Dermis blood vessel endothelial cell (primary cell): ENCODE data around the gene PKHD1. TPM values are rescaled to one million over a fixed set of nuclear protein-coding genes. Genes with fewer than 3 reads are reported as not detected.

Experiments used
- DNase-seq: peaks from one replicate; pipeline ENCODE4 v3.0.0; 2010
- total RNA-seq: library from RNA; depleted of rRNA; stranded (reverse); fragments of >200 nt; gene quantifications from 2 replicates; pipeline ENCODE4 v1.2.3, GENCODE V29; 2014

Gene PKHD1
- total RNA-seq, 1 donor from 2014 or later = 0.17 TPM

DNA sequence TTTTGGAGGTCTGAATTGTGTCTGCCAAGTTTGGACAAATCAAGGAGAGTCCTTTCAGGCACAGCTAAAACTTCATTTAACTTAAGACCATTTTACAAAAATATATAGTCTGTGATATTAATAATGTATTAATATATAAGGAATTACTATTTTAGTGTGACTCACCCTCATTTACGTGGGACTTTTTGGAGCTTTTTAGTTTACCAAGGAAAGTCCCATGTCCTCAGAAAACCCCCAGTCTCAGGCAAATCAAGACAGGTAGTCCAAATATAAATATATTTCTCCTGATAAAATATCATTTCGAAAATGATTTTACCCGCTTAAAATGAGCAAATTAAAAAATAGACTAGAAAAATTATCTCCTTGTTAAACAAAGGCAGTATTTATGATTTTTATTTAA, 479.0 kb downstream of the PKHD1 start:
- no peak for DNase-seq

DNA sequence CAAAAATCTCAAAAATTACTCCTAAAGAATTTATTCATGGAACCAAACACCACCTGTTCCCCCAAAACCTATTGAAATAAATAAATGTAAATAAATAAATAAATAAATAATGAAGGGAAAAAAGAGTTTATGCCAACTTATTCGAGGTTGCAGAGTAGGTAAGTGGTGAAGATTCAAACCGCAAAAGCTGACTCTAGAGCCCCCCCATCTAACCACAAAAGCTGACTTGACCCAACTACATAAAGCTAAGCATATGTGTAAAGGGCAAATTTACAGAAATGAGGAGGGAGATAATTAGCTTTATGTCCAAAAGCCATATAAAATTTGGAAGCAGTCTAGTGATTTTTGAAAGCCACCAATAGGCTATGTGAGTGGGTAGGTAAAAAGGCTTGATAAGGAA, 486.9 kb downstream of the PKHD1 start:
- DNase-seq = no peak

DNA sequence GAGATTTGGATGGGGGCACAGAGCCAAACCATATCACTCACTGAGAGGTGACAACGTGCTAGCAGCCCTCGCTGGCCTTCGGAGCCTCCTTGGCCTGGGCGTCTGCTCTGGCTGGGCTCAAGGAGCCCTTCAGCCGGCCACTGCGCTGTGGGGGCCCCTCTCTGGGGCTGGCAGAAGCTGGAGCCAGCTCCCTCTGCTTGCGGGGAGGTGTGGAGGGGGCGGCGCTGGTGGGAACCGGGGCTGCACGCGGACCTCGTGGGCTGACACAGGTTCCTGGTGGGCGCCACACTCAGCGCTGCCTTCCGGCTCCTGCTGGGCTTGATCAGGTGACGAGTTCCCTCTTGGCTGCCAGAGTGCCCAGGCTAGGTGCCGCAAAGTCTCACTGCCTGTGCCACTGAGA, 489.2 kb downstream of the PKHD1 start:
- DNase-seq = no peak

DNA sequence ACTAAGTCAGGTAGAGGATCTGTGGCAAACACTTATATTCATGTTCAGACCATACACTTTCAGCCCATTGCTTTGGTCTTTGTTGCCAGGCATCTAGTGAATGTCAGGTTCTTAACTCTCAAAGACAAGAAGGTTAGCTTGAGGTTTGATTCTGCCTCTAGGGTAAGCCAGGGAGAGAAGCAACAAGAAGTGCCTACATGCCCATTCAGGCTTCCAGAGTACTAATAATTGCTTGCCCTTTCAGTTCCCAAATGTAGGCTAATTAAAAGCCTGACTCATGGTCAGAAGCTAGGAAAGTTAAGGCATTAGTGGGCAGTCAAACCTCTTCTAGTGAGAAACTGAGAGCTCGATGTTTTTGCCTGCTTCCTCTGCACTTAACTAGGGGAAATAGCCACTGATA, 492.4 kb downstream of the PKHD1 start:
- no peak for DNase-seq

DNA sequence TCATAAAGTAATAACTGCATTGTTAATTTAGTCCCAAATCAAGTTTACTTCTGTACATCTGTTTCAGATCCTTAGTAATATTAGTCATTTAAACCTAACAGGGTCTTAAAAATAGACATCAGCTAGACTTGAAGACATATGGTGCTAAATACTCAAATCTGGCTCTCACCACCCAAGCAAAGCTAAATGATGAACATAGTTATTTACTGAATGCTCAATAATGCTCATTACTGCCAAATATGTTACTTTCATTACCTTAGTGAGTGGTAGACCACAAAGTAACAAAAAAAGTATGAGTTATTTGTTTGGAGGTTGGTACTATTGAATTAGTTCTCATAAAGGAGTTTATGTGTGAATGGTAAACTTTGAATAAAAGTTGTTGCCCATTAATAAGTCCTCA, 502.1 kb downstream of the PKHD1 start:
- no peak for DNase-seq

DNA sequence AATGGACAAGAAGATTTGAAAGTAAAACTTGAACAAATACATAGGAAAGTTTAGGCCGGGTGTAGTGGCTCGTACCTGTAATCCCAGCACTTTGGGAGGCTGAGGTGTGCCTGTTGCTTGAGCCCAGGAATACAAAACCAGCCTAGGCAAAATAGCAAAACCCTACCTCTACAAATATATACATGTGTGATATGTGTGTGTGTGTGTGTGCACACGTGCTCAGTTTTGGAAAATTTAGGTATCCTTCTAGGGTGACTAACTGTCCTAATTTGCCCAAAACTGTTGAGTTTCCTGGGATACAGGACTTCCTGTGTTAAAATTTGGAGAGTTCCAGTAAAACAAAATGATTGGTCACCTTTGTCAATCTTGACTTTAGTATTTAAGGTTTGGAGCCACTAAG, 503.2 kb downstream of the PKHD1 start:
- no peak for DNase-seq

DNA sequence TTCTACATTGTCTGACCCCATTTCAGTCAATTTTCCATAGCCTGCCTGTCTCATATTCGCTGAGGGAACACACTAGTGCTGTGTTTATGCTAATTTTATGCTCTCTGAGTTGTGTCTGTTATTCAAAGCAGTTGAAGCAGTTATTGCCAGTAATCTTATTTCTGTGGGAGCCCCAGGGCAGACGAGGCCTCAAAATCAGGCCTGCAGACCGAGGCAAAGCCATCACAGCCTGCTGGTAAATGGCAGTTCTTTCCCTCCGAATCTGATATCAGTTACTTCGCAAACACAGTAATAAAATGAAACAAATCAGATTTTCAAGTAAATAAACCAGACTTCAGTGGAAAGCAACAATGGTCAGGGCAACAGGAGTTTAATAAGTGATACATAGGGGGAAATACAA, 508.4 kb downstream of the PKHD1 start:
- DNase-seq = no peak

DNA sequence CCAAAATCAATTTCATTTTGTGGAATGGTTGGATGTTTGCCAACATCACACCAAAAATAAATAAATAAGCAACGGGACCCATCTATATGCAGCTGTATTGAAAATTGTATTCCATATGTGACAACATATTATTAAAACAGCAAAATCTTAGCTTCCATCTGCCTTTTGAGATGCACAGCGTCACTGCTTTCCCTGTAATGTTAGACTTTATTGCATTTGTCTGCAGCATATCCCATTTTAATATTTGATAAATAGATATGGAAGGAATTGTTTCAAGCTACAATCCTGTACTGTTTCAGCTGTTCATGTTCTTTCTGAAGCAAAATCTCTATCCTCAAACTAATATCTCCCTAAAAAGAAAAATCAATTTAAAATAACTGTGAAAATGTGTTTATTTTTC, 509.1 kb downstream of the PKHD1 start:
- no peak for DNase-seq

DNA sequence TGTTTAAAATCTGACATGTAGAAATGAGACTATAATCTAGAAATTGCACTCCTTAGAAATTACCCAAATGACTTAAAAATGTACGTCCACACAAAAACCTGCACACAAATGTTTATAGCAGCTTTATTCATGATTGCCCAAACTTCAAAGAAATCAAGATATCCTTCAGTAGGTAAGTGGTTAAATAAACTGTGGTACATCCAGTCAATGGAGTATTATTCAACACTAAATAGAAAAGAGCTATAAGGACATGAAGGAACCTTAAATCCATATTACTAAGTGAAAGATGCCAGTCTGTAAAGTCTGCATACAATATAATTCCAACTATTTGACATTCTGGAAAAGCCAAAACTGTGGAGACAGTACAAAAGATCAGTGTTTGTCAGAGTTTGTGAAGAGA, 513.4 kb downstream of the PKHD1 start:
- DNase-seq = no peak

DNA sequence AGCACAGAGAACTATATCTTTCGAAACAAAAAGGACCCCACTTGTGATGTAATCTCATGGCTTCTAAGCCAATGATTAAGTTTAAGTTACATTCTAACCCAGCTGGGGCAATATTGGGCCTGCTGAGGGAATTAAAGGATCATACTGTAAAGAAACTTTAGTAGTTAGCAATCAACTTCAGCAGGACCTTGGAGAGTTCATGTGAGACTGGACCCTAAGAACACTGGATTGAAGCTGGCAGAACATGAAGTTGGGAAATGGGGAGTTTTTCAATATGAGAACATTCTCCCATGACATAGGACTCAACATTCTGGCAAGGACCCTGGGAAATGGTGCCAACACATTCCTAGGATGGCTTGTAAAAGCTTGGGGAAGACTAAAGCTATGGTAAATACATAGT, 516.2 kb downstream of the PKHD1 start:
- no peak for DNase-seq

DNA sequence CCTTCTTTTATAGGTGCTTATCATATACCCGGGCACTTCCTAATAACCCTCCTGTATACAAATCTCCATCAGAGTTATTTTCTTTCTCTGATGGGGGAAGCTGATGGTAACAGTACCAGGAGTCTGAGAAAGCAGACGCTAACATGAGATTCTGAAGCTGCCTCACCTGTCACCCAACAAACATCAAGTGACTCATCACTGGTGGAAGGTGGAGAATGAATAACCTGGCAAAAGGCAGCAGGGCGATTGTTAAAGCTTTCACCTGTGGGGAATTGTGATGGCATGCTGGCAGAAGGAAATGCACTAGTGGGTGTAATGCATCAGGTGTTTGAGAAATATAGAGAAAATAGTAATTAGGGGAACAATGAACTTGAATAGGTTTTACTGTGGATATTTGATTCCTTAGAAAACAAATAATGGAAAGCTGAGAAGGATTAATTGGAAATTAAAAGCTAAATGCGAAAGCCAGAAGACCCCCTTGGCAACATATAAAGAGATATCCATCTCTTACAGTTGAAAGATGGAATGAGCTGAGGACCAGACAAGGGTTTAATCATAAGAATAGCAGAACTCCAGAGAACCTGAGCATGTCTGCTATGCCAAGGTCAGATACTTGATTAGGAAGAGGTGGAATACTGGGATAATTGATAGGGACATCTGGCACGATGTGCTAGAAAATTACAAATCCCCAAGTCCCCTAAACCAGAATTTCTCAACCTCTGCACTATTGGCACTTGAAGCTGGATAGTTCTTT, 517.1 kb downstream of the PKHD1 start:
- no peak for DNase-seq

DNA sequence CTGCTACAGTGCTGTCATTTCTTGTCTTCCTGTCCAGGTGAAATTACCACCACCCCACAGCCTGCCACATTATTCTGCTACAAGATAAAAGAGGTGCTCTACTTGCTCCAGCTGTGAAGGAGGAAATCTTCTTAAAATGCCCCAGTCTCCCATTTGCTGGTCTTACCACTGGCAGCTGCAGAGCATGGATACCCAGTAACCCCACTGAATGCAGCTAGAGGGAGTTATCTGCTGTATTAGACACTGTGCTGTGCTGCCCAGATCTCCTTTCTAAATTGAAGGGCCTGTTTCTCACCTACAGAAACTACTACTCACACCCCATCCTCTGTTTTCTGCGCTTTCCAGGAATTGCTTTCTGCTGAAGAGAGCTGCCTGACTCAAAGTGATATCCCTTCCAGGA, 517.8 kb downstream of the PKHD1 start:
- DNase-seq = no peak

DNA sequence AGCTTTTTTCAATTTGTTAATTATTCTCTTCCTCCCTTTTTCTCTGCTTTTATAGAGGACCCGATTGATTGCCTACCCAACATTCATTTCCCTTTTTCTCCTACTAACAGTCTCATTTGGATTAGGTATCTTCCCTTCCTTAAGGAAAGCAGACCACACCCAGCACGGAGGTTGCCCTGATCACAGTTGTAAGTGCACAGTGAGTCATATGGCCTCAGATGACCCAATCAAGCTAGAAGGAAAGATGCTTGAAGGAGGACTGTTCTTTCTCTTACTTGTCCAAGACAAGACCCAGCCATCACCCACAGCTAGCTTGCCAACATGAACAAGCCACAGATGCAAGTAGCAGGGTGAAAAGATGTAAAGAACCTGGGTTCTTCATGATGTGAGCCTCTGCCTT, 518.6 kb downstream of the PKHD1 start:
- DNase-seq = no peak

DNA sequence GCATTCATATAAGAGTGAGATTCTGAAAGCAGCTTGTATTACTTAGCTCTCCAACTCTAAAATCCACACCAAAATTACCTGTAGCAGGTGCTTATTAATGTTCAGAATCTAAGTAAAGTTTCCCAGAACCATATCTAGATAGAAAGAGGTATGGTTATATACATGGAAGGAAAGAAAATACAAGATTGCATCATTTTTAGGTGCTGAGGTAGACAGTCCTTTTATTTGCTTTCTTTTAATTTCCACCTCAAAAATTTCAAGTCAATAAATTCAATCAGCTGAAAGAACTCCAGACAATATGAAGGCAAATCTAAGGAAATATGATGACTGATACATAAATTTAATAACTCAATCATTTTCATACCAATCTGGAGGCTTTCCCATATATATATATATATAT, 521.9 kb downstream of the PKHD1 start:
- no peak for DNase-seq

Other genes starting within 250 kb of the PKHD1 start
- not detected in 2 replicates for gene IL17A, start 98.8 kb upstream of the PKHD1 start, total RNA-seq
- not detected in 2 replicates for gene IL17F, start 156.9 kb upstream of the PKHD1 start, total RNA-seq
- gene MCM3, start 197.1 kb upstream of the PKHD1 start, total RNA-seq = 78.8 and 117 TPM in 2 replicates